HG03066 (cell line): Measurements from ENCODE around the gene GLIPR1L2.

ENCODE experiments used
- ATAC-seq: cut with Tn5 transposase; IDR thresholded peaks from one replicate; pipeline ENCODE4 v1.9.1; 2021; ENCODE audit warnings: low read depth; ENCODE audit not compliant: unreplicated experiment

Gene GLIPR1L2

DNA sequence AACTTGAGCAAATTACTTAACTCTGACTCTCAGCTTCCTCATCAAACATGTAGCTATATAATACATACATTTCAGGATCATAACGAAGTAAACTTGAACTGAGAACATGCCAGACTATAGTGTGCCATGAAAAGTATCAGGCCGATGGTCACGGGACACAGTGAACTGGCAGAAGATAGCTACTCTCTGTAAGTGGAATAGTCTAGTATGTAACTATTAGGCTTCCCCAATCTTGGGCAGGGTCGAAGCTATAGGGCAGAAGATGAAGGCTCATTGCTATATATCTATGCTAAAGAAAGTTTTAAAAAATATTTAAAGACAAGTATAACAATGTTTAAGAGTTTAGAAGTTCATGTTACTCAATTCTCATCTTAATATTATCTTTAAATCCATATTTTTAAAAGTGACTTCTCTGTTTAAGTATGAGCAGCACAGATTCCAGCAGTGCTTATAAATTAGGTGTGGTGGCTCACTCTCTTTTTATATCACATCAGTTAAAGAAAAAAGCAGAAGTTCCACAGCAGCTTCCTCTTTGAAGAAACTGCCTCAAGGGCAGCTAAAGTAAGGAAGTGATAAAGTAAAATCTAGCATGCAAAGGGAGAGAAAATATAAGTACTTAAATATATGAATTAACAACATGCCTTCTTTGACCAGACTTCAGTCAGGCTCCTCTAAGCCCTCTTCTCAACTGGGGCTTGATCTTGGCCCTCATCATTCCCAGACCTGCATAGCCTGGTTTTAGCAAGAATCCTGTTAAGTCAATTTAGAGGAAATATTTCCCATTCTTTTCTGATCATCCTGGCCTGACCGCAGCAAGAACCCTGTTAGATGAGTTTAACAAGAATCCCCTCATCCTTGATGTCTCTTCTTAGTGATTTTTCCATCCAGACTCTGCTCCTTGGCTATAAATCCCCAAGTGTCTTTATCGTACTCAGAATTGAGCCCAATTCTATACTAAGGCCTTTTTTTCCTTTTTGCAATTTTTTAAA, 81.3 kb downstream of the GLIPR1L2 start:
- no peak for ATAC-seq

GRCh38 chr12:75474116-75474515, 83.2 kb downstream of the GLIPR1L2 start:
- ATAC-seq, result no peak

DNA sequence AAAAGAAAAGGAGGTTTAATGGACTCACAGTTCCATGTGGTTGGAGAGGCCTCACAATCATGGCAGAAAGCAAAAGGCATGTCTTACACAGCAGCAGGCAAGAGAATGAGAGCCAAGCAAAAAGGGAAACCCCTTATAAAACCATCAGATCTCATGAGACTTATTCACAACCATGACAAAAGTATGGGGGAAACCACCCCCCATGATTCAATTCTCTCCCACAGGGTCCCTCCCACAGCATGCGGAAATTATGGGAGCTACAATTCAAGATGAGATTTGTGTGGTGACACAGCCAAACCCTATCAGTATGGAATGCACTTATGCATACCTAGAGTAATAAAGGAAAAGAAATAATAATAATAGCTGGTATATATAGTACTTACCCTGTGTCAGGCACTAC, 85.2 kb downstream of the GLIPR1L2 start:
- no peak for ATAC-seq

GRCh38 chr12:75477137-75477536, 86.2 kb downstream of the GLIPR1L2 start:
- no peak for ATAC-seq

GRCh38 chr12:75478116-75478794, 87.4 kb downstream of the GLIPR1L2 start:
- ATAC-seq, result no peak

- ATAC-seq, result peak; percentile 37
Measured at GRCh38 chr12:75479963-75480461, 89.1 kb downstream of the GLIPR1L2 start.

DNA sequence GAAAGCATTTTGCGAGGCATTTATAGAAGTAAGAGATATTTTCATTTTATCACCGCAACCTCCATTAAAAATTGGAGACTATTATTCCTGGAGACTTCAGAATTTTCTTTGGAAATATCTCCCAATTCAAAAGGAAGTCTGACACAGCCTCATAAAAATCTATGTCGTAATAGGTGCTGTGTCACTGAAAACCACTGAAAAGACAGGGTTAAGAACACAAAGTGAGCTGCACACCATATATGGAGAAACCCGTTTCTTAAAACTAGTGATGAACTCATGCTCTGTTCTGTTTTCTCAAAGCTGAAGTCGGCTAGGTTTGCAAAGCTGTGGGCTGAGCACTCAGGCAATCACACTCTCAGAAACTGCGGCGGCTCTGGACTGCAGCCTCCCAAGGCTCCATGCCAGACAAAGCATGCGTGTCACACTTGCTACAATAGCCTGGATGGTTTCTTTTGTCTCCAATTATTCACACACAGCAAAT, 89.6 kb downstream of the GLIPR1L2 start, which contains the start of gene GLIPR1:
Gene GLIPR1, plus strand, starts transcription at position 287 of the 481 bp plus-strand sequence. Its CDS starts 126 bp downstream, at position 413.
- ATAC-seq, result peak; percentile 83

GRCh38 chr12:75481013-75481705, 90.3 kb downstream of the GLIPR1L2 start:
- peak; percentile 16 for ATAC-seq

DNA sequence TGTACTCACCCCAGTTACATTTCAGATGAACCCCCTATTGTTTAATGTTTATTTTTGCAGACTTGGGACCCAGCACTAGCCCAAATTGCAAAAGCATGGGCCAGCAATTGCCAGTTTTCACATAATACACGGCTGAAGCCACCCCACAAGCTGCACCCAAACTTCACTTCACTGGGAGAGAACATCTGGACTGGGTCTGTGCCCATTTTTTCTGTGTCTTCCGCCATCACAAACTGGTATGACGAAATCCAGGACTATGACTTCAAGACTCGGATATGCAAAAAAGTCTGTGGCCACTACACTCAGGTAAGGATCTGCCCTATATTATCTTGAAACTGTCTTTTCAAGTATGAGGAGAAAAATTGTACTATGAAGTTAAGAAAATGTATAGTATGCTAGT, 90.9 kb downstream of the GLIPR1L2 start:
- ATAC-seq, result no peak
